Ovary (tissue), 3 donors: ENCODE measurements around the gene GNPTG.

Experiments
- EP300 ChIP-seq: sonication (generic); formaldehyde crosslinking; IDR thresholded peaks from one replicate; pipeline ENCODE4 v1.6.1; 2017; ENCODE audit warnings: antibody characterized with exemption
- POLR2A ChIP-seq: fragments of 450-650 bp; IDR thresholded peaks from one replicate; pipeline ENCODE4 v1.6.1; 2017; ENCODE audit warnings: antibody characterized with exemption, mild to moderate bottlenecking, moderate library complexity
- TF ChIP-seq, protein P1 (sequence below), 3 donors: fragments of 450-650 bp in 2 of 3; fragments of 200-600 bp in 1 of 3; IDR thresholded peaks; one replicate each; pipeline versions ENCODE4 v1.5.1 to v1.8.0; 2016 to 2022; ENCODE audit warnings: antibody characterized with exemption in 3 of 3, mild to moderate bottlenecking in 1 of 3
- donor health status: DM: no; HTN: no; CAD: no.

DNA sequence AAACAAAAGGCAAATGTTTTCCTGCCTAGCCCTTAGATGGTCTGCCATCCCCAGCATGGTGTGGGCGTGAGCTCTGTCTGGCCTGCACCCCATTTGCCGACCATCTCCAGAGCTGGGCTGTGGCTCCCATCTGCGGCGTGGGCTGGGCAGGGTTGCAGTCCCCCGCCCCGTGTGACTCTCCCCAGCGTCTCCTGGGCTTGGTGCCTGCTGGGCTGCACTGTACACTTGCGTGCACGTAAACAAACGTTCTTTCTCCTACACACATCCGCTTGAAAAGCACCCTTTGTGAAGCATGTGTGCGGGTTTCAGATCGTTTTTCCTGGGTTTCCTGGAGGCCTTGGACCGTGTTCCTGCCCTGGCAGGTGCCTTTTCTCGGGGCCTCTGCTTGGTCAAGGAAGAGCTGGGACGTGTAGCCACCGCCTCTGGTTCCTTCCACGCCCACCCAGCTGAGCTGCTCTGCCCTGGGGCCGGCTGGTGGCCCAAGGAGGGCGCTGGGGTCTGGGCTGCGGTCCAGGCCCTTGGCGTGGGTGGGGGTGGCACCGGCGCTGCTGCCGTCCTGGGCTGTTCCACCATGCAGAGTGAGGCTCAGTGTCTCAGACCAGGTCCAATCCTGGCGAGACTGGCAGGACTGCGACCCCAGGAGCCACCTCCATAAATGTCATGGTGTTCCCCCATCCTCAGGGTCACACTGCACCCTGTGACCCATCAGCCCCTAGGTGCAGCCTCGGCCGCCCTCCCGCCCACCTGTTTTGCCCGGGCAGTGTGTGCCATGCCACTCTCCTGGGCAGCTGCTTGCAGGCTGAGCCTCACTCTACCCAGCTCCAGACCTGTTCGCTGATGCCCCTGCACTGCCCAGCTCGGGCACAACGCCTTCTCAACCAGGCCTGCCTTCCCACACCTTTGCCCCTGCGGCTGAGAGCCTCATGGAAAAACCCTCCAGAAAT, 28.2 kb upstream of the GNPTG start:
- TF ChIP-seq, protein P1, sequence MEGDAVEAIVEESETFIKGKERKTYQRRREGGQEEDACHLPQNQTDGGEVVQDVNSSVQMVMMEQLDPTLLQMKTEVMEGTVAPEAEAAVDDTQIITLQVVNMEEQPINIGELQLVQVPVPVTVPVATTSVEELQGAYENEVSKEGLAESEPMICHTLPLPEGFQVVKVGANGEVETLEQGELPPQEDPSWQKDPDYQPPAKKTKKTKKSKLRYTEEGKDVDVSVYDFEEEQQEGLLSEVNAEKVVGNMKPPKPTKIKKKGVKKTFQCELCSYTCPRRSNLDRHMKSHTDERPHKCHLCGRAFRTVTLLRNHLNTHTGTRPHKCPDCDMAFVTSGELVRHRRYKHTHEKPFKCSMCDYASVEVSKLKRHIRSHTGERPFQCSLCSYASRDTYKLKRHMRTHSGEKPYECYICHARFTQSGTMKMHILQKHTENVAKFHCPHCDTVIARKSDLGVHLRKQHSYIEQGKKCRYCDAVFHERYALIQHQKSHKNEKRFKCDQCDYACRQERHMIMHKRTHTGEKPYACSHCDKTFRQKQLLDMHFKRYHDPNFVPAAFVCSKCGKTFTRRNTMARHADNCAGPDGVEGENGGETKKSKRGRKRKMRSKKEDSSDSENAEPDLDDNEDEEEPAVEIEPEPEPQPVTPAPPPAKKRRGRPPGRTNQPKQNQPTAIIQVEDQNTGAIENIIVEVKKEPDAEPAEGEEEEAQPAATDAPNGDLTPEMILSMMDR (IDR thresholded peaks at IDR 0.05), result no peak
- TF ChIP-seq EP300 (no peak), POLR2A (no peak)
